ENCODE data around the gene CC2D2A.

GRCh38 chr4:15504041-15504440 is 34.4 kb downstream of the CC2D2A start:
- TF ChIP-seq NANOG (IDR thresholded peaks at IDR 0.05; ENCODE audit: borderline replicate concordance) (no peak), POLR2AphosphoS5 (IDR thresholded peaks at IDR 0.05; ENCODE audit: low read depth) (no peak)
